Loucy (cell line): ENCODE measurements around the gene NDUFB10.
A peak's percentile ranks its signal among the peaks of the same experiment; 100 is the strongest.

Source experiments
- H2AFZ ChIP-seq: fragments of 200-600 bp; sonication (generic); 2 replicates; pipeline ENCODE4 v1.6.0; 2016; ENCODE audit warnings: antibody characterized with exemption, mild to moderate bottlenecking, low read length, moderate library complexity
- H3F3A ChIP-seq: fragments of 200-600 bp; 2 replicates; pipeline ENCODE4 v1.6.0; 2016; ENCODE audit warnings: antibody characterized with exemption, low read depth, mild to moderate bottlenecking
- H3K27me3 ChIP-seq: fragments of 200-600 bp; sonication (generic); 2 replicates; pipeline ENCODE4 v1.6.1; 2014; ENCODE audit warnings: low read length, mild to moderate bottlenecking; ENCODE audit not compliant: insufficient read depth, poor library complexity, severe bottlenecking
- H3K36me3 ChIP-seq: fragments of 200-600 bp; sonication (generic); 2 replicates; pipeline ENCODE4 v1.6.1; 2016; ENCODE audit warnings: low read length; ENCODE audit not compliant: insufficient read depth
- H3K4me1 ChIP-seq: fragments of 200-600 bp; sonication (generic); 2 replicates; pipeline ENCODE4 v1.5.1; 2014; ENCODE audit warnings: low read length, mild to moderate bottlenecking; ENCODE audit not compliant: insufficient read depth, poor library complexity, severe bottlenecking
- H3K4me2 ChIP-seq: fragments of 200-600 bp; sonication (generic); 2 replicates; pipeline ENCODE4 v1.6.0; 2014; ENCODE audit warnings: antibody characterized with exemption, low read length, low read depth, mild to moderate bottlenecking; ENCODE audit not compliant: poor library complexity, severe bottlenecking
- H3K4me3 ChIP-seq: fragments of 200-600 bp; sonication (generic); 2 replicates; pipeline ENCODE4 v1.5.1; 2014; ENCODE audit warnings: low read length, mild to moderate bottlenecking, mixed read lengths; ENCODE audit not compliant: poor library complexity, severe bottlenecking
- H3K79me2 ChIP-seq: fragments of 200-600 bp; sonication (generic); 2 replicates; pipeline ENCODE4 v1.6.1; 2014; ENCODE audit warnings: low read length; ENCODE audit not compliant: insufficient read depth
- H3K9ac ChIP-seq: fragments of 200-600 bp; sonication (generic); 2 replicates; pipeline ENCODE4 v1.6.0; 2014; ENCODE audit warnings: mild to moderate bottlenecking, low read depth, low read length, moderate library complexity; ENCODE audit not compliant: poor library complexity, severe bottlenecking
- H3K9me2 ChIP-seq: fragments of 200-600 bp; sonication (generic); replicated peaks from 2 replicates; pipeline ENCODE4 v1.6.1; 2016; ENCODE audit warnings: low read depth, low read length, mixed read lengths
- H3K9me3 ChIP-seq: fragments of 200-600 bp; sonication (generic); 2 replicates; pipeline ENCODE4 v1.6.1; 2014; ENCODE audit warnings: mild to moderate bottlenecking, antibody characterized with exemption, low read length, low read depth; ENCODE audit not compliant: insufficient read depth
- H4K20me1 ChIP-seq: fragments of 200-600 bp; sonication (generic); 2 replicates; pipeline ENCODE4 v1.6.0; 2014; ENCODE audit warnings: antibody characterized with exemption, low read length, mild to moderate bottlenecking; ENCODE audit not compliant: insufficient read depth, poor library complexity, severe bottlenecking
- EZH2phosphoT487 ChIP-seq: fragments of 200-600 bp; IDR thresholded peaks from 2 replicates; pipeline ENCODE4 v1.6.1; 2018; ENCODE audit warnings: antibody characterized with exemption, mild to moderate bottlenecking, moderate library complexity, borderline replicate concordance
- TF ChIP-seq, protein P1 (sequence below): fragments of 200-600 bp; sonication (generic); conservative IDR thresholded peaks from 2 replicates; pipeline ENCODE4 v1.5.1; 2014; ENCODE audit warnings: mild to moderate bottlenecking, antibody characterized with exemption, low read length

Gene NDUFB10

DNA sequence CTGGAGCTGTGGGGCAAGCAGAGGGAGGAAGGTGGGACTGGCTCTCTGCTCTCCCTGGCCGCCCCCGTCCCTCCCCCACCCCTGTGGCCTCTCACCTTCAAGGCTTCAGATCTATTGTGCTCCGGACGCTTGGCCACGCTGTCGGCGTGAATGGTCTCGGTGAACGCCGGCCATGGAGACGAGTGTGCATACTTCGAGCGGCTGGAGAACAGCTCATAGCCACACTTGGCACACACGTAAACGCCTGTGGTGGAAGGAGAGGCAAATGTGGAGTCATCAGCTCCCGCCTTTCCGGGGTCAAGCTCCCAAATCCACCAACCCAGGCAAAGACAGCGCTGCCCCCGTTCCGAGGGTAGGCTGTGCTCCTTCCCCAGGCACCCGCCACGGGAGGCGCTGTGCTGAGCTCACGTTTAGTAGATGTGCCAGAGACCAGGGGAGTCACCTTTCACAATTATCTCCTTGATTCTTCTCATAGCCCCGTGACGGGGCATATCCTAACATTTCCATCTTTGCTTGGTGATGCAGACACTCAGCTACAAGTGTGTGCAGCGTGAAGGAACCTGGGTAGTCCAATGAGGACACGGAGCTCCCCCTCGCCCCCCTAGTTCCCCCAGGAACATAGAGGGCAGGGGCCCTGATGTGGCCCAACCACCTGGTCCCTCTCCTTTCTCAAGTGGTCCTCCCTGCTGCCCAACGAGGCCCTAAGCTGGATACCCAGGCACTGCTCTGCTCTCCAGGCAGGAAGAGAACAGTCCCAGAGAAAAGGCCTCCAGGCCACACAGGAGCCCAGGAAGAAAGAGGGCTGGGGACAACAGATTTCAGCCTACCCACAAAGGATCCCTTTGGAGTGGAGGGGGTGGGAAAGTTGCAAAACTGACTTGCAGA is 17.9 kb upstream of the NDUFB10 start:
- Histone ChIP-seq H3K36me3 (no peaks in the 10 kb centered on the region), H3K4me3 (peak overlapping the region; percentile 85), H3K4me1 (peaks cover 5% of the 10 kb centered on the region), H3K4me2 (peak overlapping the region; percentile 79), H3K9ac (peak overlapping the region; percentile 87), H3F3A (no peaks in the 10 kb centered on the region), H3K9me3 (no peaks in the 10 kb centered on the region), H4K20me1 (no peaks in the 10 kb centered on the region), H3K9me2 (no peaks in the 10 kb centered on the region), H2AFZ (no peak overlapping the region), H3K27me3 (no peaks in the 10 kb centered on the region), H3K79me2 (peaks cover 11% of the 10 kb centered on the region; the same call in 1 of the 2 replicates)
- no peak for TF ChIP-seq EZH2phosphoT487
- TF ChIP-seq, protein P1, sequence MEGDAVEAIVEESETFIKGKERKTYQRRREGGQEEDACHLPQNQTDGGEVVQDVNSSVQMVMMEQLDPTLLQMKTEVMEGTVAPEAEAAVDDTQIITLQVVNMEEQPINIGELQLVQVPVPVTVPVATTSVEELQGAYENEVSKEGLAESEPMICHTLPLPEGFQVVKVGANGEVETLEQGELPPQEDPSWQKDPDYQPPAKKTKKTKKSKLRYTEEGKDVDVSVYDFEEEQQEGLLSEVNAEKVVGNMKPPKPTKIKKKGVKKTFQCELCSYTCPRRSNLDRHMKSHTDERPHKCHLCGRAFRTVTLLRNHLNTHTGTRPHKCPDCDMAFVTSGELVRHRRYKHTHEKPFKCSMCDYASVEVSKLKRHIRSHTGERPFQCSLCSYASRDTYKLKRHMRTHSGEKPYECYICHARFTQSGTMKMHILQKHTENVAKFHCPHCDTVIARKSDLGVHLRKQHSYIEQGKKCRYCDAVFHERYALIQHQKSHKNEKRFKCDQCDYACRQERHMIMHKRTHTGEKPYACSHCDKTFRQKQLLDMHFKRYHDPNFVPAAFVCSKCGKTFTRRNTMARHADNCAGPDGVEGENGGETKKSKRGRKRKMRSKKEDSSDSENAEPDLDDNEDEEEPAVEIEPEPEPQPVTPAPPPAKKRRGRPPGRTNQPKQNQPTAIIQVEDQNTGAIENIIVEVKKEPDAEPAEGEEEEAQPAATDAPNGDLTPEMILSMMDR = no peak

DNA sequence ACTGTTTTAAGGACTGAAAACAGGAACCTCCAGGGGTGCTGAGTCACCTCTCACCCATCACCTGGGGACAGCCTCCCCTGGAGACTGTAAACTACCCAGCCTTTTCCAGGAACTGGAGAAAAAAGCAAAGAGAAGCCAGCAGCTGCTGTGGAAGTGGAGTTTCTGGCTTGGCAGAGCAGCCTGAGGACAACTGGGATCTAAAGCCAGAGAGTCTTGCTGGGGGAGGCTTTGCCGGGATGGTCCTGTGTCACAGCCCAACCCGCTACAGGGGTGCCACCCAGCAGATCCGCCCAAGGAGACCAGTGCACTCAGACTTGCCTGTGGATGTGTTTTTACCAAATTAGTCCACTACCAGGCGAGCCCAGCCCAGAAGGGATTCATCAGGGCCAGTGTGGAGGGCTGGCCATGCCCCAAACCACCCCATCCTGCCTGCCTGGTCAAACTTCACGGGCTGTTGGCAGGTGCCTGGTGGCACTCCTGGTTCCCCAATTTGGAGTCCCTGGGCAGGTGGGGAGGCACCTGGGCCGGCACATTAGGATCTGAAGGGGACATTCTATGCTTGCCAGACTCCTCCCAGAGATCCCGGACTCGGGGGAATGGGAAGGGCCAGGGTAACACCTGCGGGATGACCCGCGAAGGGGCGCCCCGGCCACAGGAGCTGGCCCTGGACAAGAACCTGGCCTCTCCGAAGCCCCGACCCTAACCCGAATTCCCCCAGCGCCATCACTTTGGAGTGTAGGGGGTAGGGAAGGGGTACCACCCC is 17.1 kb upstream of the NDUFB10 start:
- Histone ChIP-seq H3K9me3 (no peaks in the 10 kb centered on the region), H3K9me2 (no peaks in the 10 kb centered on the region), H2AFZ (peak overlapping the region; percentile 81; the same call in 1 of the 2 replicates), H3K79me2 (peaks cover 11% of the 10 kb centered on the region; the same call in 1 of the 2 replicates), H3K27me3 (no peaks in the 10 kb centered on the region), H3K4me2 (peak overlapping the region; percentile 79), H3F3A (no peaks in the 10 kb centered on the region), H3K9ac (peak overlapping the region; percentile 87), H3K36me3 (no peaks in the 10 kb centered on the region), H4K20me1 (no peaks in the 10 kb centered on the region), H3K4me1 (peaks cover 5% of the 10 kb centered on the region), H3K4me3 (peak overlapping the region; percentile 85)
- TF ChIP-seq, protein P1 = no peak
- no peak for TF ChIP-seq EZH2phosphoT487

DNA sequence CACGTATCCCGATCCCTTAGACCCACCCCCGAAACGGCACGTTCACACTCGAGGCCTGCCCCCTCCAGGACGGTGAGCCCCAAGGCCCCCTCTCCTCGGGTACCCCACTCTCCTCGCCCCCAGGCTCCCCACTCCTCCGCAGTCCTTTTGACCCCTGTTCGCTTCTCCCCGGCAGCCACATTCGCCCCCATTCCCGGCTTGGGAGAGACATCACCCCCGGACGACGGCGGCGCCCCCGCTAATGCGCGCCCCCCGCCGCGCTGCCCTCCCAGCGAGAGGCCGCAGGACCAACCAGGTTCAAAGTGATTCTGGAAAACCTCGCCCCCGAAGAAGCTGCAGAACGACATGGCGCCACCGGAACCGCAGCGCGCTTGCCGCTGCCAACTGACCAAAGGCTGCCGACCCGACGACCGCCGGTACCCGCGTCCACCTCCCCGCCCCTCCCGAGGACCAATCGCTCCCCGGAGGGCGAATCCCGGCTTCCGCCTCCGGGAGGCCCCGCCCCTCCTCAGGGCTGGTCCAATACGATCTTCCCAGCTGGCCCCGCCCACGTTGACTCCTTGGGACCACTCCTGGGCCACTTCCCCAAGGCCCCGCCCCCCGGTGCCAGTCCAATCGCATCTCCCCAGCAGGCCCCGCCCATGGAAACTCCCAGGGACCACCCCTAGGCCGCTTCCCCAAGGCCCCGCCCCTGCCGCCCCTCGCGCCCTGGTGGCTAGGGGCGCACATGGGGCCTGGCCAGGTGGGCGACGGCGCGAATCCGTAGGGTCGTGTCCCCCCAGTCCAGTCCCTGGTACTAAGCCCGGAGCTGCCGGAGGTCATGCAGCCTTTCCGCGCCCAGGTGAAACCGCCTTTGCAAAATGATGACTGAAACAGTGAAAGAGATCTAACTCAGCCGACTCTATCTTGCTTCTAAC is 16.3 kb upstream of the NDUFB10 start, which contains the start of gene MSRB1:
Gene MSRB1 (minus strand): TSS at position 390 of the 917 bp plus-strand sequence. CDS start 43 bp downstream, at position 347.
- no peaks in the 10 kb centered on the region for H3K36me3 ChIP-seq
- H3K9me3 ChIP-seq = no peaks in the 10 kb centered on the region
- H3K9me2 ChIP-seq = no peaks in the 10 kb centered on the region
- H3K4me1 ChIP-seq = peaks cover 5% of the 10 kb centered on the region
- H3K4me2 ChIP-seq = peak within 1 kb of the TSS; percentile 79
- H3K9ac ChIP-seq = peak within 1 kb of the TSS; percentile 87
- H3K4me3 ChIP-seq = peak within 1 kb of the TSS; percentile 85
- no peaks in the 10 kb centered on the region for H3K27me3 ChIP-seq
- peak within 1 kb of the TSS; percentile 81; the same call in 1 of the 2 replicates for H2AFZ ChIP-seq
- H3F3A ChIP-seq = no peaks in the 10 kb centered on the region
- peaks cover 11% of the 10 kb centered on the region; the same call in 1 of the 2 replicates for H3K79me2 ChIP-seq
- no peaks in the 10 kb centered on the region for H4K20me1 ChIP-seq
- TF ChIP-seq, protein P1 = no peak
- no peak for TF ChIP-seq EZH2phosphoT487
